ENCODE measurements around the gene CPNE2. TPM values are rescaled to one million over a fixed set of nuclear protein-coding genes. Genes with fewer than 3 reads are reported as not detected.

CPNE2 gene
- total and polyA plus RNA-seq, 10 of the 15 experiments (the other 5 are each of a cell fraction or from before 2014, with no cell fraction given): 3.1 to 22.1 (median 9.9) TPM

GRCh38 chr16:57091975-57092785 lies at the start of gene CPNE2 (continued):
- TF ChIP-seq E2F4 (IDR thresholded peaks at IDR 0.05; ENCODE audit: low read depth, low read length): no peak
- TF ChIP-seq BRCA1 (IDR thresholded peaks at IDR 0.05; ENCODE audit: low read depth, low read length): no peak
- TF ChIP-seq BACH1 (IDR thresholded peaks at IDR 0.05; ENCODE audit: borderline replicate concordance): 0 out of 2 replicates have a peak, but pooled peaks have one; percentile 12
- no peak for TF ChIP-seq IRF3 (IDR thresholded peaks at IDR 0.05)
- TF ChIP-seq RELB (IDR thresholded peaks at IDR 0.05; ENCODE audit: low read depth): no peak
- TF ChIP-seq ZSCAN29 (IDR thresholded peaks at IDR 0.05): no peak
- no peak for TF ChIP-seq TCF12 (IDR thresholded peaks at IDR 0.05; ENCODE audit: low read depth, low read length)
- no peak for TF ChIP-seq SMAD5 (IDR thresholded peaks at IDR 0.05; ENCODE audit: low read depth)
- peak; percentile 88 for TF ChIP-seq HDAC6 (IDR thresholded peaks at IDR 0.05; ENCODE audit: unreplicated experiment)
- TF ChIP-seq FOXM1 (IDR thresholded peaks at IDR 0.05; ENCODE audit: low read depth, low read length): no peak
- TF ChIP-seq NKRF (conservative IDR thresholded peaks at IDR 0.05): 0 out of 2 replicates have a peak, but pooled peaks have one; percentile 32
